ENCODE results near the gene DAB1. TPM values are rescaled to one million over a fixed set of nuclear protein-coding genes. Genes with fewer than 3 reads are reported as not detected.

Gene DAB1
- total RNA-seq, 4 donors from 2014 or later = 0.22 TPM; not detected in 3

DNA sequence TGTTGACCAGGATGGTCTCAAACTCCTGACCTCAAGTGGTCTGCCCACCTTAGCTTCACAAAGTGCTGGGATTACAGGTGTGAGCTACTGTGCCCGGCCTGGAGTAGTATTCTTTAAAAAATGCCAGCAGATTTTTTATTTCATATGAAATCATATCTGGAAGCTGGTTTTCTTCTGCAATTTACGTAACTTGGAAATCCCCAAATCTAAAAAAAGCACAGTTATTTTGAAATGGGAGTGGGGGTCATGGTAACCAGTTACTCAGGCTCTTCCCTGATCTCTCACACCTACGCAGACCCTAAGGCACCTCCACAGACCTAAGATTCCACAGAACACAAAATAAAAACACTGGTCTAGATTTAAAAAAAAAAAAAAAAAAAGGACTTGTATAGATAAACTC lies 219.8 kb downstream of the DAB1 start:
- no peaks in the 10 kb centered on the region for H3K27me3 ChIP-seq
- H3K4me3 ChIP-seq = no peak overlapping the region
- H3K27ac ChIP-seq = no peak overlapping the region
- in situ Hi-C loops (cut with MboI; ENCODE audit: low sequenced_read_pairs in 4 of 4) (no loop called here), intact Hi-C loops (cut with DNase I; ENCODE audit: low total_unique reads) (no loop called here)
- no peak for DNase-seq
- TF ChIP-seq POLR2A (IDR thresholded peaks at IDR 0.05) = no peak
- TF ChIP-seq, protein P1, sequence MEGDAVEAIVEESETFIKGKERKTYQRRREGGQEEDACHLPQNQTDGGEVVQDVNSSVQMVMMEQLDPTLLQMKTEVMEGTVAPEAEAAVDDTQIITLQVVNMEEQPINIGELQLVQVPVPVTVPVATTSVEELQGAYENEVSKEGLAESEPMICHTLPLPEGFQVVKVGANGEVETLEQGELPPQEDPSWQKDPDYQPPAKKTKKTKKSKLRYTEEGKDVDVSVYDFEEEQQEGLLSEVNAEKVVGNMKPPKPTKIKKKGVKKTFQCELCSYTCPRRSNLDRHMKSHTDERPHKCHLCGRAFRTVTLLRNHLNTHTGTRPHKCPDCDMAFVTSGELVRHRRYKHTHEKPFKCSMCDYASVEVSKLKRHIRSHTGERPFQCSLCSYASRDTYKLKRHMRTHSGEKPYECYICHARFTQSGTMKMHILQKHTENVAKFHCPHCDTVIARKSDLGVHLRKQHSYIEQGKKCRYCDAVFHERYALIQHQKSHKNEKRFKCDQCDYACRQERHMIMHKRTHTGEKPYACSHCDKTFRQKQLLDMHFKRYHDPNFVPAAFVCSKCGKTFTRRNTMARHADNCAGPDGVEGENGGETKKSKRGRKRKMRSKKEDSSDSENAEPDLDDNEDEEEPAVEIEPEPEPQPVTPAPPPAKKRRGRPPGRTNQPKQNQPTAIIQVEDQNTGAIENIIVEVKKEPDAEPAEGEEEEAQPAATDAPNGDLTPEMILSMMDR (IDR thresholded peaks at IDR 0.05 in 4 of 5, conservative IDR thresholded peaks at IDR 0.05 in 1 of 5) = no peak
- H3K9me3 ChIP-seq = no peaks in the 10 kb centered on the region
- H3K4me1 ChIP-seq = no peaks in the 10 kb centered on the region
- H3K36me3 ChIP-seq = no peaks in the 10 kb centered on the region
- ATAC-seq = no peak

DNA sequence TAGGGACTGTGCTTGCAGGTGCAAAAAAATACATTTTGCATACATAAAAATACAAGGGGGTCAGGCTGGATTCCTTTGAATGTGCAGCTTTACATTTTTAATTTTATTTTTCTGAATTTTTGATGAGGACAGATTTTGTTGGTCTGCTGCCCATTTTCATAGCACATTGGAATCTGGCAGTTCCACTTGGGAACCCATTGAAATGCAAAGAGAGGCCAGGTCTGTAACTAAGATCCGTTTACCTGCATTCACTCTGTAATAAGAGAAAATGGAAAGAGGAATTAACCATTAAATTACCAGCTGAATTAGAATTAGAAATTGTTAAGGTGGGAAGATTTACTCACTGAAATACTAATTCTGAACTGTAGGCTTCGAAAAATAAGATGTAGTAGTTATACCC lies 221.6 kb downstream of the DAB1 start:
- intact Hi-C loops (cut with DNase I; ENCODE audit: low total_unique reads) = no loop called here
- in situ Hi-C loops (cut with MboI; ENCODE audit: low sequenced_read_pairs in 4 of 4) = no loop called here
- DNase-seq = no peak
- Histone ChIP-seq H3K36me3 (no peaks in the 10 kb centered on the region), H3K4me1 (no peaks in the 10 kb centered on the region), H3K27ac (no peak overlapping the region), H3K27me3 (no peaks in the 10 kb centered on the region), H3K9me3 (no peaks in the 10 kb centered on the region), H3K4me3 (no peak overlapping the region)
- TF ChIP-seq, protein P1 (IDR thresholded peaks at IDR 0.05 in 4 of 5, conservative IDR thresholded peaks at IDR 0.05 in 1 of 5) = no peak
- TF ChIP-seq POLR2A (IDR thresholded peaks at IDR 0.05) = no peak
- ATAC-seq = no peak

DNA sequence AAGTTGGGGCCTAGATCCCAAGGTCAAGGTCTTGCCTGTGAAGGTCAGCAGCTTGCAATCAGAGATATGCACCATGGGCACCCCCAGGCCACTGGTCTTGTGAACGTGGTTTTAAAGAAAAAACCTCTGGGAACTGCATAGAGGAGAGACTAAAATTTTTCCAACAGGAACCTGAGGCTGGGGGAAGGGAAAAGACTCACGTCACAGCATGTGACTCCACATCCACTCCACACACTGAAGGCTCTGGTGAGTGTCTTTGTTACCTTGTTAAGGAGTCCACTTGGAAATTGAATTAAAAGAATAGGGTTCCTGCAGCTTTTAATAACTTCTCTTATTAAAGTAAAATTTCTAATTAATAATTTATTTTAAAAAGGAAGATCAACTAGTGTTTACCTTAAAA lies 224.9 kb downstream of the DAB1 start:
- no peaks in the 10 kb centered on the region for H3K4me1 ChIP-seq
- no peak for DNase-seq
- in situ Hi-C loops (cut with MboI; ENCODE audit: low sequenced_read_pairs in 4 of 4) = no loop called here
- intact Hi-C loops (cut with DNase I; ENCODE audit: low total_unique reads) = no loop called here
- ATAC-seq = no peak
- H3K4me3 ChIP-seq = no peak overlapping the region
- no peaks in the 10 kb centered on the region for H3K27me3 ChIP-seq
- TF ChIP-seq POLR2A (IDR thresholded peaks at IDR 0.05) = no peak
- TF ChIP-seq, protein P1 (IDR thresholded peaks at IDR 0.05 in 4 of 5, conservative IDR thresholded peaks at IDR 0.05 in 1 of 5) = no peak
- H3K36me3 ChIP-seq = no peaks in the 10 kb centered on the region
- no peaks in the 10 kb centered on the region for H3K9me3 ChIP-seq
- H3K27ac ChIP-seq = no peak overlapping the region

DNA sequence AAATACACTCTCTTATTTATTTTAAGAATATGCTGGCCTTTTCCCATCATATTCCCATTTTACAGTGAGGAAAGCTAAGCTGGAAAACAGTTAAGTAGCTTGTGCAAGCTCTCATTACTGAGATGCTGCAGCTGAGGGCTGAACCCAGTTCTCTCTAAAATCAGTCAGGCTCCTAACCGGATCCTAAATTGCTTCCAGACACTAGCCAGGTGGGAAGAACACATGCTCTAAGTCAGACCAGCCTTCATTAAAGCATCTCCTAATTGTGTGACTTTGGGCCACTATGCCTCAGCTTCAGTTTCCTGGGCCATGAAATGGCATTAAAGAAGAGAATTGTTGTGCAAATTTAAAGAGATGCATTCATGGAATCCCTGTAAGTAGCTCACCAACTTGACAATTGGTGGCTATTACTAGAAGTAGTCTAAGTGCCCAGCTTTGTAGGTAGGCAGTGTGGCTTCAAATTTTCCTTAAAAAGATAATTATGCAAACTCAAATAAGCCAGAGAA lies 228.4 kb downstream of the DAB1 start:
- H3K9me3 ChIP-seq = no peaks in the 10 kb centered on the region
- H3K27me3 ChIP-seq = no peaks in the 10 kb centered on the region
- ATAC-seq = no peak
- no peak for TF ChIP-seq POLR2A (IDR thresholded peaks at IDR 0.05)
- TF ChIP-seq, protein P1 (IDR thresholded peaks at IDR 0.05 in 4 of 5, conservative IDR thresholded peaks at IDR 0.05 in 1 of 5) = no peak
- H3K27ac ChIP-seq = no peak overlapping the region
- in situ Hi-C loops (cut with MboI; ENCODE audit: low sequenced_read_pairs in 4 of 4) = no loop called here
- intact Hi-C loops (cut with DNase I; ENCODE audit: low total_unique reads) = no loop called here
- H3K36me3 ChIP-seq = no peaks in the 10 kb centered on the region
- H3K4me3 ChIP-seq = no peak overlapping the region
- DNase-seq = no peak
- H3K4me1 ChIP-seq = no peaks in the 10 kb centered on the region

DNA sequence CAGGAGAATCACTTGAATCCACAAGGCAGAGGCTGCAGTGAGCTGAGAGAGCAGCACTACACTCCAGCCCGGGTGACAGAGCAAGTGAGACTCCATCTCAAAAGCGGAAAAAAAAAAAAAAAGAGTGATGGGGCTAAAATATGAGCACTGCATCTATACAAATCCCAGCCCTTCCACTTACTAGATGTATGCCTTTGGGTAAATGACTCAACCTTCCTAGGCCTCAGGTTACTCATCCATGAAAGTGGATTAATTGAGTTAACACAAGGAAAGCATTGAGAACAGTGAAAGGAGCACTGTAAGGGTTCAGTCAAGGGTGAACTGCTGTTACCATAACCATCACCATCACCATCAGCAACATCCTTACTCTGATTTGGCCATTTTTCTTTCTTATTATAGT lies 231.6 kb downstream of the DAB1 start:
- DNase-seq (no peak), ATAC-seq (no peak)
- Histone ChIP-seq H3K27ac (no peak overlapping the region), H3K27me3 (no peaks in the 10 kb centered on the region), H3K4me1 (no peaks in the 10 kb centered on the region), H3K4me3 (no peak overlapping the region), H3K36me3 (no peaks in the 10 kb centered on the region), H3K9me3 (no peaks in the 10 kb centered on the region)
- TF ChIP-seq, protein P1 (IDR thresholded peaks at IDR 0.05 in 4 of 5, conservative IDR thresholded peaks at IDR 0.05 in 1 of 5) = no peak
- TF ChIP-seq POLR2A (IDR thresholded peaks at IDR 0.05) = no peak
- in situ Hi-C loops (cut with MboI; ENCODE audit: low sequenced_read_pairs in 4 of 4) = no loop called here
- intact Hi-C loops (cut with DNase I; ENCODE audit: low total_unique reads) = no loop called here
